Right lobe of liver (tissue), 4 donors: ENCODE data around the gene TK2.

Experiments
- POLR2A ChIP-seq: fragments of 450-650 bp; IDR thresholded peaks from one replicate; pipeline ENCODE4 v1.6.1; 2017; ENCODE audit warnings: antibody characterized with exemption, mild to moderate bottlenecking
- TF ChIP-seq, protein P1 (sequence below), 4 donors: fragments of 200-600 bp in 3 of 4; fragments of 450-650 bp in 1 of 4; IDR thresholded peaks; one replicate each; pipeline versions ENCODE4 v1.5.1 to v1.8.0; 2016 to 2022; ENCODE audit warnings: antibody characterized with exemption in 4 of 4, mild to moderate bottlenecking in 2 of 4
- donor health status: DM: no; HTN: no; CAD: no.
- donor health status: DM: no; HTN: no; CAD: no.
- donor health status: DM: no; HTN: yes; CAD: no.

DNA sequence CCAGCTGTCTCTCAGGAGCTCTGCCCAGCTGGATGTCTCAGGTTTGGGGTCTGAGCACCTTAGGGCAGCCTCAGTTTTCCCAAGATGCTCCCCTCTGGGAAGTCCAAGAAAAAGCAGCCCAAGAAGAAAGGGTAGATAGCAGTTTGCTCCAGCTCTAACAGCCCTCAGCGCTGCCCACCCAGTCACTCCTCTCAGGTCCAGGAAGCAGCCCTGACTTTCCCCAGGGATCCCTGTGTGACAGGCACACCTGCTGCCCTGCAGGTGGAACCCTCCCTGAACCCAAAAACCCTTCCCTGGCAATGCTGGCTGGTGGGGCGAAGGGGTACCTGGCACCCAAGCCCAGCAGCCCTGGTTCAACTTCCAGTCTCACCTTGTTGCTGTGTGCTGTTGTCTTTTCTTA, 74.7 kb downstream of the TK2 start:
- TF ChIP-seq, protein P1, sequence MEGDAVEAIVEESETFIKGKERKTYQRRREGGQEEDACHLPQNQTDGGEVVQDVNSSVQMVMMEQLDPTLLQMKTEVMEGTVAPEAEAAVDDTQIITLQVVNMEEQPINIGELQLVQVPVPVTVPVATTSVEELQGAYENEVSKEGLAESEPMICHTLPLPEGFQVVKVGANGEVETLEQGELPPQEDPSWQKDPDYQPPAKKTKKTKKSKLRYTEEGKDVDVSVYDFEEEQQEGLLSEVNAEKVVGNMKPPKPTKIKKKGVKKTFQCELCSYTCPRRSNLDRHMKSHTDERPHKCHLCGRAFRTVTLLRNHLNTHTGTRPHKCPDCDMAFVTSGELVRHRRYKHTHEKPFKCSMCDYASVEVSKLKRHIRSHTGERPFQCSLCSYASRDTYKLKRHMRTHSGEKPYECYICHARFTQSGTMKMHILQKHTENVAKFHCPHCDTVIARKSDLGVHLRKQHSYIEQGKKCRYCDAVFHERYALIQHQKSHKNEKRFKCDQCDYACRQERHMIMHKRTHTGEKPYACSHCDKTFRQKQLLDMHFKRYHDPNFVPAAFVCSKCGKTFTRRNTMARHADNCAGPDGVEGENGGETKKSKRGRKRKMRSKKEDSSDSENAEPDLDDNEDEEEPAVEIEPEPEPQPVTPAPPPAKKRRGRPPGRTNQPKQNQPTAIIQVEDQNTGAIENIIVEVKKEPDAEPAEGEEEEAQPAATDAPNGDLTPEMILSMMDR (IDR thresholded peaks at IDR 0.05): no peak
- no peak for TF ChIP-seq POLR2A
